DOHH2 (cell line): ENCODE measurements around the gene CENPC.

Source experiments
- H3F3A ChIP-seq: fragments of 200-600 bp; sonication (generic), shearing (Covaris generic); 2 replicates; pipeline ENCODE4 v1.6.0; 2016; ENCODE audit warnings: antibody characterized with exemption, mild to moderate bottlenecking; ENCODE audit not compliant: control insufficient read depth, insufficient read depth
- H3K27ac ChIP-seq: fragments of 200-600 bp; sonication (generic); 2 replicates; pipeline ENCODE4 v1.5.1; 2014; ENCODE audit warnings: low read depth, mild to moderate bottlenecking, low read length, moderate library complexity
- H3K27me3 ChIP-seq: fragments of 200-600 bp; sonication (generic); 2 replicates; pipeline ENCODE4 v1.6.1; 2014; ENCODE audit warnings: mild to moderate bottlenecking, low read length, mixed read lengths; ENCODE audit not compliant: control insufficient read depth
- H3K36me3 ChIP-seq: fragments of 200-600 bp; sonication (generic); 2 replicates; pipeline ENCODE4 v1.6.1; 2014; ENCODE audit warnings: mild to moderate bottlenecking, low read length, moderate library complexity, mixed read lengths; ENCODE audit not compliant: control insufficient read depth
- H3K4me1 ChIP-seq: fragments of 200-600 bp; sonication (generic); 2 replicates; pipeline ENCODE4 v1.6.1; 2014; ENCODE audit warnings: mild to moderate bottlenecking, low read length, mixed read lengths; ENCODE audit not compliant: control insufficient read depth
- H3K4me2 ChIP-seq: fragments of 200-600 bp; sonication (generic); 2 replicates; pipeline ENCODE4 v1.6.0; 2014; ENCODE audit warnings: mild to moderate bottlenecking, low read length, moderate library complexity
- H3K4me3 ChIP-seq: fragments of 200-600 bp; sonication (generic); 2 replicates; pipeline ENCODE4 v1.5.1; 2014; ENCODE audit warnings: mild to moderate bottlenecking, low read length, mixed read lengths
- H3K79me2 ChIP-seq: fragments of 200-600 bp; sonication (generic); 2 replicates; pipeline ENCODE4 v1.6.1; 2014; ENCODE audit warnings: mild to moderate bottlenecking, low read length, mixed read lengths; ENCODE audit not compliant: control insufficient read depth
- H3K9me2 ChIP-seq: fragments of 200-600 bp; sonication (generic); replicated peaks from 2 replicates; pipeline ENCODE4 v1.6.1; 2014; ENCODE audit warnings: mild to moderate bottlenecking, low read length, mixed read lengths; ENCODE audit not compliant: control insufficient read depth
- H3K9me3 ChIP-seq: fragments of 200-600 bp; sonication (generic); 2 replicates; pipeline ENCODE4 v1.6.1; 2014; ENCODE audit warnings: antibody characterized with exemption, low read length, mixed read lengths; ENCODE audit not compliant: control insufficient read depth, insufficient read depth
- H4K20me1 ChIP-seq: fragments of 200-600 bp; sonication (generic); 2 replicates; pipeline ENCODE4 v1.6.0; 2014; ENCODE audit warnings: low read depth, mild to moderate bottlenecking, antibody characterized with exemption, low read length, moderate library complexity; ENCODE audit not compliant: control insufficient read depth, insufficient read depth
- EZH2phosphoT487 ChIP-seq: fragments of 200-600 bp; sonication (generic); IDR thresholded peaks from 2 replicates; pipeline ENCODE4 v1.6.1; 2017; ENCODE audit warnings: borderline replicate concordance, mild to moderate bottlenecking, antibody characterized with exemption, low read length, moderate library complexity, mixed read lengths
- TF ChIP-seq, protein P1 (sequence below): fragments of 200-600 bp; sonication (generic); IDR thresholded peaks from one replicate; pipeline ENCODE4 v1.5.1; 2014; ENCODE audit warnings: antibody characterized with exemption, mild to moderate bottlenecking, low read depth, low read length; ENCODE audit not compliant: poor library complexity, severe bottlenecking

Gene CENPC

DNA sequence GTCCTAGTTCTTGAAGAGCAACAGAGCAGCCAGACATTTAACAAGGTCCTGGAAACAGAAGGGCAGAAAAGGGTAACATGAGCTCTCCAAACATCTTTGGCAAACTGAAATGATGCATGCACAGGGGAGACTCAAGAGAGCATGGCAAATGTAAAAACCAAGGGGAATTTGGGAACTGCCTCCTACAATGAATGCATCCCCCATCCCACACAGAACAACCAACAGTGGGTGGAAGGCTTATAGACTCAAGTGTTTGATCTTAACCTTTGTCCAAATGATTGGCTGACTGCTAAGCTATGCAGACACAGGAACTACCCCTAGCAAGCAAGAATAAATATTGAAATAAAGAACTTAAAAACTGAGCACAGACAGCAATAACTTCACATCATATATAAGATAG lies 74.4 kb downstream of the CENPC start:
- Histone ChIP-seq H3K36me3 (peaks cover 74% of the 10 kb centered on the region), H4K20me1 (no peaks in the 10 kb centered on the region), H3K27ac (no peak overlapping the region), H3K79me2 (no peaks in the 10 kb centered on the region), H3K27me3 (no peaks in the 10 kb centered on the region), H3K9me3 (no peaks in the 10 kb centered on the region), H3K9me2 (no peaks in the 10 kb centered on the region), H3K4me3 (no peak overlapping the region), H3K4me1 (no peaks in the 10 kb centered on the region), H3K4me2 (no peak overlapping the region), H3F3A (peaks cover 2% of the 10 kb centered on the region; the same call in 1 of the 2 replicates)
- TF ChIP-seq, protein P1, sequence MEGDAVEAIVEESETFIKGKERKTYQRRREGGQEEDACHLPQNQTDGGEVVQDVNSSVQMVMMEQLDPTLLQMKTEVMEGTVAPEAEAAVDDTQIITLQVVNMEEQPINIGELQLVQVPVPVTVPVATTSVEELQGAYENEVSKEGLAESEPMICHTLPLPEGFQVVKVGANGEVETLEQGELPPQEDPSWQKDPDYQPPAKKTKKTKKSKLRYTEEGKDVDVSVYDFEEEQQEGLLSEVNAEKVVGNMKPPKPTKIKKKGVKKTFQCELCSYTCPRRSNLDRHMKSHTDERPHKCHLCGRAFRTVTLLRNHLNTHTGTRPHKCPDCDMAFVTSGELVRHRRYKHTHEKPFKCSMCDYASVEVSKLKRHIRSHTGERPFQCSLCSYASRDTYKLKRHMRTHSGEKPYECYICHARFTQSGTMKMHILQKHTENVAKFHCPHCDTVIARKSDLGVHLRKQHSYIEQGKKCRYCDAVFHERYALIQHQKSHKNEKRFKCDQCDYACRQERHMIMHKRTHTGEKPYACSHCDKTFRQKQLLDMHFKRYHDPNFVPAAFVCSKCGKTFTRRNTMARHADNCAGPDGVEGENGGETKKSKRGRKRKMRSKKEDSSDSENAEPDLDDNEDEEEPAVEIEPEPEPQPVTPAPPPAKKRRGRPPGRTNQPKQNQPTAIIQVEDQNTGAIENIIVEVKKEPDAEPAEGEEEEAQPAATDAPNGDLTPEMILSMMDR = no peak
- TF ChIP-seq EZH2phosphoT487 = no peak

DNA sequence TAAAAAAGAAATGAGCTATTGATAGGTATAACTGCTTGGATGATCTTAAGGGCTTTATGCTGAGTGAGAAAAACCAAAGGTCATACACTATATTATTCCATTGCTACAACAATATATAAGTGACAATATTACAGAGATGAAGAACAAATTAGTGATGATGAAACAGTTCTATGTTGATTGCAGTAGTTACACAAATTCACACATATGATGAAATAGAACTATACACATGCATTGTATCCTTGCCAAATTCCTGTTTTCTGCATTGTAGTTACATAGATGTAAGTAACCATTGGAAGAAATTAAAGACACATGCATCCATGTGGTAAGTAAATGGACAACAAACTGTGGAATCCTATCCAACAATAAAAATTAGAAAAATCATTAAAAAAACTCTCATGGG lies 76.5 kb downstream of the CENPC start:
- Histone ChIP-seq H4K20me1 (no peaks in the 10 kb centered on the region), H3K27me3 (no peaks in the 10 kb centered on the region), H3K4me1 (no peaks in the 10 kb centered on the region), H3K79me2 (no peaks in the 10 kb centered on the region), H3K9me2 (no peaks in the 10 kb centered on the region), H3K4me2 (no peak overlapping the region), H3K27ac (no peak overlapping the region), H3K9me3 (no peaks in the 10 kb centered on the region), H3K36me3 (peaks cover 57% of the 10 kb centered on the region), H3K4me3 (no peak overlapping the region), H3F3A (peaks cover 6% of the 10 kb centered on the region)
- TF ChIP-seq EZH2phosphoT487 = no peak

DNA sequence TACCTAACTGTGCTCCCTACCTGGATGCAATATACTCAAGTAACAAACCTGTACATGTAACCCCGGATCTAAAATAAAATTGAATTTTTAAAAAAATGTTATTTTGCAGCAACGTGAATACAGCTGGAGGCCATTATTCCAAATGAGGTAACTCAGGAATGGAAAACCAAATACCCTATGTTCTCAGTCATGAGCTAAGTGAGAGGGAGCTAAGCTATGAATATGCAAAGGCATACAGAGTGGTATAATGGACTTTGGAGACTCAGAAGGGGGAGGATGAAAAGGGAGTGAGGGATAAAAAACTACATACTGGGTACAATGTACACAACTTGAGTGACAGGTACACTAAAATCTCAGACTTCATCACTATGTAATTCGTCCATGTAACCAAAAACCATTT lies 78.6 kb downstream of the CENPC start:
- H3K36me3 ChIP-seq = peaks cover 47% of the 10 kb centered on the region
- no peak overlapping the region for H3K4me3 ChIP-seq
- peaks cover 6% of the 10 kb centered on the region for H3F3A ChIP-seq
- H3K27me3 ChIP-seq = no peaks in the 10 kb centered on the region
- TF ChIP-seq, protein P1 = no peak
- TF ChIP-seq EZH2phosphoT487 = no peak
- no peaks in the 10 kb centered on the region for H3K79me2 ChIP-seq
- no peaks in the 10 kb centered on the region for H4K20me1 ChIP-seq
- no peaks in the 10 kb centered on the region for H3K4me1 ChIP-seq
- no peak overlapping the region for H3K27ac ChIP-seq
- no peaks in the 10 kb centered on the region for H3K9me3 ChIP-seq
- H3K4me2 ChIP-seq = no peak overlapping the region
- H3K9me2 ChIP-seq = no peaks in the 10 kb centered on the region

DNA sequence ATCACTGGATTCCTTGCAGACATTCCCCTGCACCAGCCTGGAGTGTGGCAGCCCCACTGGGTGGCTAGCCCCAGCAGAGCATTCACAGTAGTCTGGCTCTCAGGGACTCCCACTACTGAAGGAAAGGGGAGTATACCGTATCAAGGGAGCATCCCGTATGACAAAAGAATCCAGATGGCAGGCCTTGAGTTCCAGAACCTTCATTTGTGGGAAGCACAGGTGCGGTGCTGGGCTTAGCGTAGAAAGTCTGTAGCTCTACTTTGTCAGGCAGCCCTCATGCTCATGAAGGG lies 79.6 kb downstream of the CENPC start:
- no peak overlapping the region for H3K4me2 ChIP-seq
- no peak for TF ChIP-seq EZH2phosphoT487
- TF ChIP-seq, protein P1 = no peak
- H3K36me3 ChIP-seq = peaks cover 38% of the 10 kb centered on the region
- H3K4me1 ChIP-seq = no peaks in the 10 kb centered on the region
- H3K9me2 ChIP-seq = no peaks in the 10 kb centered on the region
- H3K9me3 ChIP-seq = no peaks in the 10 kb centered on the region
- no peak overlapping the region for H3K27ac ChIP-seq
- H3K27me3 ChIP-seq = no peaks in the 10 kb centered on the region
- H4K20me1 ChIP-seq = no peaks in the 10 kb centered on the region
- peaks cover 4% of the 10 kb centered on the region; the same call in 1 of the 2 replicates for H3F3A ChIP-seq
- no peak overlapping the region for H3K4me3 ChIP-seq
- H3K79me2 ChIP-seq = no peaks in the 10 kb centered on the region
